Erythroblast (primary cell): Measurements from ENCODE around the gene KRTAP5-10.
"Not testable (repeated sequence)": the region's sequence is repeated elsewhere in the genome, so short reads cannot be mapped to it uniquely, and the experiment has no call there.

ENCODE experiments used
- GATA1 ChIP-seq: IDR thresholded peaks from 2 replicates; pipeline ENCODE4 v1.6.1; 2011; ENCODE audit warnings: low read depth, mild to moderate bottlenecking, control low read depth, low read length, moderate library complexity
- POLR2A ChIP-seq: IDR thresholded peaks from 2 replicates; pipeline ENCODE4 v1.6.1; 2011; ENCODE audit warnings: mild to moderate bottlenecking, low read length

DNA sequence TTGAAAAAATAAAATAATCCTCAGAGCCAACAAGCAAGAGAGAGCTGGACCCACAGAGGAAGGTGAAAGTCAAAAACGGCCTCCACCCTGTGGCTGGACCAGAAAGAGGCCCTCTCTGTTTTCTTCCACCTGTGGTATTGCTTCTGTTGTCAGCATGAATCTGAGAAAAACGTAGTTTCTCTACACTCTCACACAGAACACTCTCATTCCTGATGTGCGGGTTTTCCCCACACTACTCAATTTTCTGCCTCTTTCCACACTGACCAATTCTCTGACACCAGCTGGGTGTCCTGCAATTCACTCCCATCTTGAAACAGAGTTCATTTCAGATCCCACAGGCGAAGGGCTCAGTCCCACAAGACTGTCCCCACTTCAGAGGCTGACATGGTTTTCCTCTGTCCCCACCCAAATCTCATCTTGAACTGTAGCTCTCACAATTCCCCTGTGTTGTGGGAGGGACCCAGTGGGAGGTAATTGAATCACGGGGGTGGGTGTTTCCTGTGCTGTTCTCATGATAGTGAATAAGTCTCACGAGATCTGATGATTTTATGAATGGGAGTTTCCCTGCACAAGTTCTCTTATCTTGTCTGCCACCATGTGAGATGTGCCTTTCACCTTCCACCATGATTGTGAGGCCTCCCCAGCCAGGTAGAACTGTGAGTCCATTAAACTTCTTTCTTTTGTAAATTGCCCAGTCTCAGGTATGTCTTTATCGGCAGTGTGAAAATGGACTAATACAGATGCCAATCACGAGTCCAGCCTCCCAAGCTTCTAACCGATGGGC lies 24.6 kb upstream of the KRTAP5-10 start:
- not testable (repeated sequence) for TF ChIP-seq POLR2A, GATA1
